Left forelimb (tissue), 1 donor: Measurements from ENCODE around the gene APOL2.
"Not testable (repeated sequence)": the region's sequence is repeated elsewhere in the genome, so short reads cannot be mapped to it uniquely, and the experiment has no call there.

Experiments used
- DNase-seq: peaks from one replicate; pipeline ENCODE4 v3.0.0-alpha.2; 2018; ENCODE audit warnings: low spot score

APOL2 gene

GRCh38 chr22:36263216-36263673, 23.9 kb upstream of the APOL2 start:
- not testable (repeated sequence) for DNase-seq

DNA sequence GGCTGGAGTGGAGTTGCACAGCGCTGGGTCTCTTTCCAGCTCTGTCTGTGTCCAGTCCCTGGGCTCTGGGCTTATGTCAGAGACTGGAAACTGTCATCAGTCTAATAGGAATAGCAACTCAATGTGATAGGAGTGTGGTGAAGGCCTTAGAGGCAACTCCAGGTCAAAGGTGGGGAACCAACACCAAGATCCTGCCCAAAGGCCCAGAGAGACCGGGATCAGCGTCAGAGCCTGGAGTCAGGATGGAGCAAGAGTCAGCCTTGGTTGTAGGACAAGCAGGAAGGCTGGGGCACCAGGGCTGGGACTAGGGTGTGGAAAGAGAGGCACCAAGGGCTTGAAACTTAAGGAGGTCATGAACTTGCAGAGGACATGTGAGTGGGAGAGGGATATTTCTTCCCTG, 23.0 kb upstream of the APOL2 start:
- peak; percentile 58 for DNase-seq

DNA sequence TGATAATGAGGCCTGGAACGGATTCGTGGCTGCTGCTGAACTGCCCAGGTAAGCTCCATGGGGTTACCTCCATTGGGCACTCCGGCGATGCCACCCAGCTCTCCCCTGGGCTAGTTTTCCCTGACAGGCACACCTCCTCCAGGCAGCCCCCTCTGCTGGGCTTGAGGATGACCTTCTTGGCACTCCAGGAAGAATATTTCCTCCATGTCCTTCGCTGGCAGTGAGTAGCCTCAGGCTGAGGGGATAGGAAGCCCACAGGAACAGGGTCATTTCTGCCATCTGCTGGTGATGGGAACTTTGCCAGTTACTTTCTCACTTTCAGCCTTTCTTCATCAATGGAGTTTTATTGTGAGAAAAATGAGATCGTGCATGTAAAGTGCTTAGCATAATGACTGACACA, 22.3 kb upstream of the APOL2 start:
- peak; percentile 47 for DNase-seq

DNA sequence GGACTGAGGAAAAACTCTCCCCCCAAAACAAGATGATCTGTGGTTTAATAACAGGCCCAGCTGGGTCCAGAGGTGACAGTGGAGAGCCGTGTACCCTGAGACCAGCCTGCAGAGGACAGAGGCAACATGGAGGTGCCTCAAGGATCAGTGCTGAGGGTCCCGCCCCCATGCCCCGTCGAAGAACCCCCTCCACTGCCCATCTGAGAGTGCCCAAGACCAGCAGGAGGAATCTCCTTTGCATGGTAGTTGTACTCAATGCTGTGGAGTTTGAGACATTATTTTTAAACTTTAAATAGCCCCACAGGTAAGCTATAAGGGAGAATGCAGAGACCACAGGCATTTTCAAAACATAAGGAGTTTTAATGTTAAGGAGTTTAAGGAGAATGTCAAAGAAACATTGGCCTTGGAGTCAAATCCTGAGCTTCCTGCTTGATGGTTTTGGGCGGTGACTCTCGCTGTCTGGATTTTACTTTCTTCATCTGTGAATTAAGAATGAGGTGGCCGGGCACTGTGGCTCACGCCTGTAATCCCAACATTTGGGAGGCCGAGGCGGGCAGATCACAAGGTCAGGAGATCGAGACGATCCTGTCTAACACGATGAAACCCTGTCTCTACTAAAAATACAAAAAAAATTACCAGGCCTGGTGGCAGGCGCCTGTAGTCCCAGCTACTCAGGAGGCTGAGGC, 20.4 kb upstream of the APOL2 start:
- no peak for DNase-seq

- peak; percentile 67 for DNase-seq
These were observed 19.6 kb upstream of the APOL2 start for GRCh38 chr22:36258701-36259614.

GRCh38 chr22:36257948-36258670, 18.8 kb upstream of the APOL2 start:
- peak; percentile 58 for DNase-seq

DNA sequence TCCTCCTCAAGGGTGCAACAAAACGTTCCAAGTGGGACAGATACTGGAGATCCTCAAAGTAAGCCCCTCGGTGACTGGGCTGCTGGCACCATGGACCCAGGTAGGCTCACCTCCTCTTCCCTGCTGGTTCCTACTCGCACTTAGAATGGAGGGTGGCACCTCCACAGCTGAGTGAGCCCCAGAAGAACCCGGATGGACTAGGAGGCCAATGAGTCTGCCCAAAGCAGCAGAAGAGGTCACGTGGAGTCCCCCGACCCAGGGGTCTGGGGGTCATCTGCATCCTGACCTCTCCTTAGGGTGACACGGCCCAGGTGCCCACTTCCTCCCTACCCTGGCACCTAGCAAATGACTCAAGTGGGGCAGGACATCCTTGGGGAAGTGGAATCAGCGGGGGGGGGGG, 18.0 kb upstream of the APOL2 start:
- peak; percentile 55 for DNase-seq

- peak; percentile 23 for DNase-seq
These were observed 17.2 kb upstream of the APOL2 start for GRCh38 chr22:36256478-36256877.

DNA sequence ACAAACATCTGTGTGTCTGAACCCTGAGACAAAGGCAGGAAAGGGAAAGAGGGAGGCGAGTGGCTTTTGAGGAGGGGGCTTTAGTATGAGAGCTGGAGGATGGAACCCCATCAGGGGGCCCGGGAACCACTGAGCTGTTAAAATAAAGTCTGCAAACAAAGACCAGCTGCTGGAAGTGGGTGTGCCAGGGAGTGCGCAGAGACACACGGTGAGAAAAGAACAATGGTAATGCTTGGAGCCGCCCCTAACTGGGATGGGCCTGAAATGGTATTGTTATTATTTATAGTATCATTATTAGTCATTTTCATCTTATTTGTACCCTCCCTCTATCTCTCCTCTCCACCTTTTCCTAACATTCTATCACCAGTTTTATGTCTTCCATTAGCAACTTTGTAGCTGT, 16.2 kb upstream of the APOL2 start:
- DNase-seq = not testable (repeated sequence)

DNA sequence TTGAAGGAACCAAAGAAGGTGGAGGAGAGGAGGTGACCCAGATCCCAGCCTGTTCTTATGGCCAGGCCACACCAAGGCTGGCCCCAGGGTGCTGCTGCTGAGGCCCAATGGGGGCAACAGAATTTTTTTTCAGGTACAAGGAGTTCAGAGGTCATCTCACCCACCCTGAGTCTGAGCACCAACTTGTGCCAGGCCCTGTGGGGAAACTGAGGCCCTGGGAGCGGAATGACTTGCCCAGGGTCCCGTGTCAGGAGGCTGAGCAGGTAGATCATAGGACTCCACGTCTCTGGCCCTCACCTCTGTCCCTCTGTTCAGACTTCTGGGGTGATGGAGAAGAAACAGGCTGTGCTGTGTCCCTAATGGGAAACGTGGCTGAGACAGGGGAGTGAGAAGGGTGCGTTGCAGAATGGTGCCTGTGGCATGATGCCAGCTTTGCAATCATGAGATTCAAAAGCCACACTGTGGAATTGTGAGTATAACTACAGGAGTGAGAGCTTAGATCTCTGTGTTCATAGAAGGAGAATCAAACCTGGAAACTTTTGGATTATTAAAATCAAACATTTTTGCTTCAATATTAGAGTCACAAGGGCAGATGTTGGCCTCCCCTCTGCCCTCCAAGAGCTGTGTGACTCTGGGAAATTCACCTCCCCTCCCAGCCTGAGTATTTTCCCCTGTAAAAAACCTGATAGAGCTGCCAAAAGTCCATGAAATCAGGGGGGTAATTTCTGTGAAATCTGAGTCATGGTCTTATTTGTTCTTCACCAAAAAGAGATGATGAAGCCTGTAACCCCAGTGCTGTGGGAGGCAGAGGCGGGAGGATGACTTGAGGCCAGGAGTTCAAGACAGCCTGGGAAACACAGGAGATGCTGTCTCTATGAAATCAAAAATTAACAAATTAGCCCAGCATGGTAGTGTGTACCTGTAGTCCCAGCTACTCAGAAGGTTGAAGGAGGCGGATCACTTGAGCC, 14.5 kb upstream of the APOL2 start:
- DNase-seq = peak; percentile 57

GRCh38 chr22:36252754-36253522, 13.6 kb upstream of the APOL2 start, which contains the start of gene APOL1:
TSS of gene APOL1 (plus strand) at chr22:36253133. CDS start at chr22:36254956, 1,823 bp downstream.
- DNase-seq = peak; percentile 60

- DNase-seq = peak; percentile 41
These were observed 12.8 kb upstream of the APOL2 start for GRCh38 chr22:36251979-36252608.

GRCh38 chr22:36250292-36250960, 11.1 kb upstream of the APOL2 start:
- DNase-seq = not testable (repeated sequence)

GRCh38 chr22:36249160-36249559, 9.8 kb upstream of the APOL2 start:
- DNase-seq = no peak

GRCh38 chr22:36247955-36248354, 8.6 kb upstream of the APOL2 start:
- DNase-seq = peak; percentile 26

DNA sequence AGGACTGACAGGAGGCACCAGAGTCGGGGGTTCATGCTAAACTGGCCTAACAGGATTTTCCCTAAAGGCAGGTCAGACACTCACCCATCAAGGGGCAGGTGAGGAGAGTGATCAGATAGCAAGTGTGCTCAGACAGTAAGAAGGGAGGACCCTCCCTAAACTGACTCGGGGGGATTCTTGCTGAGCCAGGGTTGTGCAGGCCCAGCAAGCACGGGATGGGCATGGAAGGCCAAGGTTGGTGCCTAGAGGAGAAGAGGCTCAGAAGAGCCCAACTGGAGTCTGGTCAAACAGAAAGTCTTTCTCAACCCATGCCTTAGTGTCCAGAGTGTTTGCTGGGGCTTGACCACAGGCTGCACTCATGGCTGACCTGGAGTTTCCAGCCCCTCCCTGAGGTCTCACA, 7.4 kb upstream of the APOL2 start:
- peak; percentile 11 for DNase-seq

- peak; percentile 15 for DNase-seq
These were observed 6.6 kb upstream of the APOL2 start for GRCh38 chr22:36245805-36246356.

GRCh38 chr22:36244522-36245391, 5.4 kb upstream of the APOL2 start:
- DNase-seq = peak; percentile 63
